H1 (cell line): ENCODE results near the gene BBLN. TPM values are rescaled to one million over a fixed set of nuclear protein-coding genes. Genes with fewer than 3 reads are reported as not detected.
"Not testable (repeated sequence)": the region's sequence is repeated elsewhere in the genome, so short reads cannot be mapped to it uniquely, and the experiment has no call there.

Experiments
- CTCF ChIA-PET: fragments of 300-600 bp; sonication (Branson Sonifier 250); formaldehyde crosslinking; loops from one replicate; lab custom pipeline; 2021; ENCODE audit not compliant: partially characterized antibody; lab: Charles Lee
- POLR2A ChIA-PET: fragments of 300-600 bp; sonication (Branson Sonifier 250); formaldehyde crosslinking; loops from one replicate; lab custom pipeline; 2021; ENCODE audit warnings: inconsistent platforms; ENCODE audit not compliant: partially characterized antibody; lab: Charles Lee
- DNase-seq, 2 experiments: peaks; one replicate each; pipeline versions ENCODE4 v3.0.0 to v3.0.0-alpha.2; 2010 to 2022; ENCODE audit warnings: low spot score in 2 of 2, low read depth in 1 of 2, mixed read lengths in 1 of 2
- FAIRE-seq: peaks from 2 replicates; lab custom pipeline; 2011; peaks lifted over from hg19 to GRCh38; lab: Jason Lieb, UNC
- H2AFZ ChIP-seq: 2 replicates; pipeline ENCODE4 v1.8.1; 2012; ENCODE audit warnings: low read length, inconsistent platforms
- H2AK5ac ChIP-seq: 2 replicates; pipeline ENCODE4 v1.6.1; 2013; ENCODE audit warnings: low read depth, low read length
- H2BK120ac ChIP-seq: replicated peaks from 2 replicates; pipeline ENCODE3; 2013; ENCODE audit warnings: low read depth, low read length, inconsistent platforms
- H2BK12ac ChIP-seq: 2 replicates; pipeline ENCODE4 v1.6.1; 2013; ENCODE audit warnings: low read depth, low read length
- H2BK15ac ChIP-seq: 2 replicates; pipeline ENCODE4 v1.6.1; 2013; ENCODE audit warnings: low read length
- H2BK20ac ChIP-seq: 2 replicates; pipeline ENCODE4 v1.6.1; 2013; ENCODE audit warnings: low read length
- H2BK5ac ChIP-seq: 2 replicates; pipeline ENCODE4 v1.6.1; 2013; ENCODE audit warnings: low read depth, low read length
- H3K14ac ChIP-seq: 2 replicates; pipeline ENCODE4 v1.6.1; 2013; ENCODE audit warnings: inconsistent platforms; ENCODE audit not compliant: insufficient read length
- H3K18ac ChIP-seq: 2 replicates; pipeline ENCODE4 v1.6.1; 2013; ENCODE audit warnings: low read length; ENCODE audit errors: extremely low read depth
- H3K23ac ChIP-seq: 2 replicates; pipeline ENCODE4 v1.6.1; 2013; ENCODE audit warnings: inconsistent platforms; ENCODE audit not compliant: insufficient read length
- H3K23me2 ChIP-seq: 2 replicates; pipeline ENCODE4 v1.6.1; 2013; ENCODE audit warnings: low read depth, low read length
- H3K27ac ChIP-seq: 2 replicates; pipeline ENCODE4 v1.6.1; 2011; ENCODE audit warnings: low read depth, low read length, inconsistent platforms
- H3K27me3 ChIP-seq, 4 experiments: replicated peaks in 1 of 4; 1 replicate in 1 of 4; 2 replicates in 3 of 4; pipeline versions ENCODE4 v1.6.1 to v1.8.1; 2011 to 2013; ENCODE audit warnings: low read length in 3 of 4, mild to moderate bottlenecking in 3 of 4, inconsistent platforms in 2 of 4, mixed read lengths in 2 of 4, moderate library complexity in 1 of 4; ENCODE audit not compliant: control insufficient read depth in 3 of 4, insufficient read depth in 3 of 4; ENCODE audit errors: extremely low read depth in 1 of 4
- H3K36me3 ChIP-seq, 4 experiments: 2 replicates each; pipeline versions ENCODE4 v1.6.1 to v1.8.1; 2011 to 2013; ENCODE audit warnings: mild to moderate bottlenecking in 4 of 4, low read length in 3 of 4, moderate library complexity in 2 of 4, control low read depth in 1 of 4, inconsistent platforms in 1 of 4; ENCODE audit not compliant: insufficient read depth in 4 of 4, control insufficient read depth in 2 of 4
- H3K4ac ChIP-seq: replicated peaks from 2 replicates; pipeline ENCODE3; 2013; ENCODE audit warnings: low read length, low read depth, mixed read lengths, inconsistent platforms; ENCODE audit not compliant: insufficient read length
- H3K4me1 ChIP-seq, 4 experiments: replicated peaks in 1 of 4; 1 replicate in 1 of 4; 2 replicates in 3 of 4; pipeline versions ENCODE4 v1.6.1 to v1.8.1; 2011 to 2013; ENCODE audit warnings: low read length in 3 of 4, inconsistent platforms in 2 of 4, mixed read lengths in 1 of 4; ENCODE audit not compliant: insufficient read depth in 4 of 4, control insufficient read depth in 3 of 4
- H3K4me2 ChIP-seq, 2 experiments: 2 replicates each; pipeline versions ENCODE4 v1.6.1 to v1.8.1; 2011 to 2013; ENCODE audit warnings: low read depth in 2 of 2, low read length in 2 of 2, control low read depth in 1 of 2, inconsistent platforms in 1 of 2, mild to moderate bottlenecking in 1 of 2; ENCODE audit not compliant: insufficient read depth in 1 of 2
- H3K4me3 ChIP-seq, 4 experiments: fragments of 200-600, 300-600 bp in 1 of 4; sonication (generic), shearing (Covaris generic), sonication (Bioruptor Twin) in 1 of 4; 2 replicates each; pipeline versions ENCODE4 v1.5.1 to v1.8.1; 2011 to 2016; ENCODE audit warnings: low read length in 4 of 4, low read depth in 3 of 4, control low read depth in 2 of 4, inconsistent platforms in 2 of 4, mild to moderate bottlenecking in 2 of 4, mixed read lengths in 1 of 4, moderate library complexity in 1 of 4; ENCODE audit not compliant: insufficient read depth in 2 of 4; ENCODE audit errors: extremely low read depth in 1 of 4
- H3K56ac ChIP-seq: replicated peaks from 2 replicates; pipeline ENCODE3; 2013; ENCODE audit warnings: low read depth, mild to moderate bottlenecking, mixed read lengths, low read length, inconsistent platforms; ENCODE audit not compliant: insufficient read length
- H3K79me1 ChIP-seq: 2 replicates; pipeline ENCODE4 v1.6.1; 2013; ENCODE audit warnings: low read depth, low read length, control low read depth
- H3K79me2 ChIP-seq, 2 experiments: 2 replicates each; pipeline versions ENCODE4 v1.6.1 to v1.8.1; 2012 to 2013; ENCODE audit warnings: low read length in 2 of 2, mild to moderate bottlenecking in 2 of 2, inconsistent platforms in 1 of 2; ENCODE audit not compliant: insufficient read depth in 2 of 2, control insufficient read depth in 1 of 2
- H3K9ac ChIP-seq, 4 experiments: replicated peaks in 1 of 4; 1 replicate in 1 of 4; 2 replicates in 3 of 4; pipeline versions ENCODE4 v1.6.1 to v1.8.1; 2011 to 2013; ENCODE audit warnings: low read depth in 3 of 4, low read length in 3 of 4, control low read depth in 2 of 4, mild to moderate bottlenecking in 2 of 4, moderate library complexity in 2 of 4, inconsistent platforms in 1 of 4; ENCODE audit errors: extremely low read depth in 1 of 4
- H3K9me3 ChIP-seq, 2 experiments: 2 replicates each; pipeline versions ENCODE4 v1.6.1 to v1.8.1; 2012 to 2013; ENCODE audit warnings: mild to moderate bottlenecking in 2 of 2, moderate library complexity in 2 of 2, control low read depth in 1 of 2, inconsistent platforms in 1 of 2, low read depth in 1 of 2, low read length in 1 of 2, mixed read lengths in 1 of 2; ENCODE audit not compliant: insufficient read depth in 2 of 2
- H4K20me1 ChIP-seq, 2 experiments: replicated peaks in 1 of 2; 2 replicates each; pipeline versions ENCODE3 to v1.8.1; 2011 to 2013; ENCODE audit warnings: inconsistent platforms in 2 of 2, low read length in 2 of 2, mild to moderate bottlenecking in 1 of 2; ENCODE audit not compliant: insufficient read depth in 2 of 2, control insufficient read depth in 1 of 2
- H4K5ac ChIP-seq: 2 replicates; pipeline ENCODE4 v1.6.1; 2013; ENCODE audit warnings: low read length, low read depth, mixed read lengths, inconsistent platforms; ENCODE audit not compliant: insufficient read length
- H4K8ac ChIP-seq: 2 replicates; pipeline ENCODE4 v1.8.0; 2013; ENCODE audit warnings: mild to moderate bottlenecking, moderate library complexity, low read length, inconsistent platforms; ENCODE audit not compliant: insufficient read depth; ENCODE audit errors: extremely low read depth
- H4K91ac ChIP-seq: replicated peaks from 2 replicates; pipeline ENCODE3; 2013; ENCODE audit warnings: low read length, mixed read lengths, inconsistent platforms; ENCODE audit not compliant: insufficient read length
- CREB1 ChIP-seq: IDR thresholded peaks from 2 replicates; pipeline ENCODE4 v1.6.1; 2012; ENCODE audit warnings: inconsistent platforms
- CTCF ChIP-seq, 3 experiments: IDR thresholded peaks; 1 replicate in 2 of 3; 2 replicates in 1 of 3; pipeline versions ENCODE4 v1.5.1 to v1.6.1; 2011; ENCODE audit warnings: low read length in 3 of 3, mild to moderate bottlenecking in 3 of 3, inconsistent platforms in 2 of 3, low read depth in 1 of 3, moderate library complexity in 1 of 3; ENCODE audit not compliant: insufficient read depth in 1 of 3; ENCODE audit errors: control extremely low read depth in 1 of 3
- E2F6 ChIP-seq: IDR thresholded peaks from 2 replicates; pipeline ENCODE4 v1.6.1; 2012; ENCODE audit warnings: inconsistent platforms
- RAD21 ChIP-seq, 2 experiments: IDR thresholded peaks in 1 of 2; conservative IDR thresholded peaks in 1 of 2; 2 replicates each; pipeline ENCODE4 v1.6.1; 2011; ENCODE audit warnings: low read depth in 2 of 2, low read length in 2 of 2, improper control_type of control experiment in 1 of 2, inconsistent platforms in 1 of 2, mild to moderate bottlenecking in 1 of 2, moderate library complexity in 1 of 2
- WGBS, 2 experiments: shearing (Covaris generic) in 1 of 2; methylation state at CpG; one replicate each; pipeline versions ENCODE4 v1.1.6 to v1.1.7; 2013 to 2015; ENCODE audit warnings: low lambda C conversion rate in 2 of 2, mixed read lengths in 2 of 2, inconsistent platforms in 1 of 2, low coverage in 1 of 2, missing lambda C conversion rate in 1 of 2; ENCODE audit not compliant: insufficient replicate concordance in 2 of 2, insufficient coverage in 1 of 2, insufficient read length in 1 of 2; ENCODE audit errors: extremely low coverage in 1 of 2, missing lambda C conversion rate in 1 of 2; 5-methylcytosine and 5-hydroxymethylcytosine counted together
- polyA plus RNA-seq, 7 experiments: library from polyadenylated mRNA; depleted of rRNA in 3 of 7; stranded (reverse) in 5 of 7; unstranded in 2 of 7; fragments of >200 nt in 5 of 7; fragments of 200-250 nt in 2 of 7; gene quantifications; 1 replicate in 5 of 7; 2 replicates in 1 of 7; 4 replicates in 1 of 7; pipeline versions ENCODE4 v1.2.1 to v1.2.3, GENCODE V29; 2011 to 2013; ENCODE audit warnings: missing spikeins in 2 of 7, mixed read lengths in 2 of 7
- total RNA-seq: library from RNA; stranded (reverse); fragmentation: NEBNext Ultra II Directional; extraction: Animal tissue kit (Norgen Biotek cat#: 25700); gene quantifications from 2 replicates; pipeline ENCODE4 v1.2.1, GENCODE V29; 2021

BBLN gene
- total and polyA plus RNA-seq, 2 of the 8 experiments (the other 6 are each of a cell fraction or from before 2014, with no cell fraction given): 63.1 to 164 TPM

- H2BK120ac ChIP-seq, H3K79me2 ChIP-seq, H3K4ac ChIP-seq, H3K27me3 ChIP-seq, H3K23me2 ChIP-seq, H2BK20ac ChIP-seq, H2BK15ac ChIP-seq, H4K91ac ChIP-seq, H4K5ac ChIP-seq, H3K14ac ChIP-seq, H2AK5ac ChIP-seq, H4K8ac ChIP-seq, H3K56ac ChIP-seq, H3K79me1 ChIP-seq, H3K9me3 ChIP-seq, H3K23ac ChIP-seq, H3K4me2 ChIP-seq, H2BK12ac ChIP-seq, H2AFZ ChIP-seq, H3K4me1 ChIP-seq, FAIRE-seq, H3K18ac ChIP-seq, H2BK5ac ChIP-seq, H3K27ac ChIP-seq, H3K4me3 ChIP-seq, H3K9ac ChIP-seq: not testable (repeated sequence)
- 42% methylated on average over 9 of the region's 12 CpGs; no CpG with 5 or more reads in 1 of the 2 experiments for WGBS, 2 experiments
- DNase-seq: peak in 1 of 2 experiments; percentile 78
- POLR2A ChIA-PET: interaction anchor here (0.9 to 3.2 kb wide), 2 partner anchors 9 to 56 kb away, joined by 3 to 11 read pairs; partner anchors contain the start of gene CIZ1
- Histone ChIP-seq H3K36me3 (peaks cover 13 to 36% (median 23%) of the 10 kb centered on the region in 4 experiments), H4K20me1 (peaks cover 3 to 16% of the 10 kb centered on the region in 2 experiments)
- CTCF ChIA-PET: interaction anchor here (0.6 to 1.9 kb wide), 9 partner anchors 9 to 302 kb away, joined by 3 to 8 read pairs (median 3); partner anchors contain the start of gene CIZ1
- TF ChIP-seq CTCF (IDR thresholded peaks at IDR 0.05; ENCODE audit: control extremely low read depth in 1 of 3, insufficient read depth in 1 of 3, low read depth in 1 of 3, low read length in 3 of 3) (peak; percentile 30 to 52 (median 48)), RAD21 (IDR thresholded peaks at IDR 0.05 in 1 of 2, conservative IDR thresholded peaks at IDR 0.05 in 1 of 2; ENCODE audit: low read depth in 2 of 2, low read length in 2 of 2) (peak; percentile 35 to 47), E2F6 (0 out of 2 replicates have a peak, but pooled peaks have one; percentile 14), CREB1 (peak; percentile 55)
Observed at GRCh38 chr9:128181480-128181879, 21.4 kb downstream of the BBLN start.
